ENCODE results near the gene REM1. TPM values are rescaled to one million over a fixed set of nuclear protein-coding genes. Genes with fewer than 3 reads are reported as not detected.

REM1 gene
- total and polyA plus RNA-seq, 10 donors = 0.79 to 8.1 (median 1.5) TPM

DNA sequence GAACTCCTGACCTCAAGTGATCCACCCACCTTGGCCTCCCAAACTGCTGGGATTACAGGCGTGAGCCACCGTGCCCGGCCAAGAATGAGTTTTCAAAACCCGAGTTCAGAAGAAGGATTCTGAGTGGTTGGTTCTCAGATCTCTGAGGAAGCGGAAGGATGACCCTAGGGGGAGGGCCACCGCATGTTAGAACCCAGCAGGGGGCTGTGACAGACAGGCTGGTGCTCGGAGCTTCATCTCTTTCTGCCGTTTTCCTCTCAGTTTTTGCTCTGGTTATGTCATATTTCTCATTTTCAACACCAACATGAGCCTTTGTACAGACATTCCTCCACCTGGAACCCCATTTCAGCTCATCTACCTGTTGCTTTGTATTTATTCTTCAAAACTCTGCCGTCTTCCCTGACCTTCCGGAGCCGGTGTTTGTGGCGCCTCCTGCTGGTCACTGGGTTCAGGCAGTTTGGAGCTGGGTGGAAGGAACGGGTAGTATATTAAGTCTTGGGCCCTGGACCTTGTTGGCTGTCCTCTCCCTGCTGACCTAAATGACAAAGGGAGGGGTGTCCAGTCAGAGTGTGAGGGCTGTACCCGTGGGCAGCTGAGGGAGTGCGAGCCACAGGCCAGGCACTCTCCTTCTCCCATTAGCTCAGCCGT lies 35.0 kb upstream of the REM1 start, which contains the start of gene DEFB123:
Gene DEFB123, plus strand, starts transcription at position 621 of the 648 bp plus-strand sequence. CDS start 67 bp downstream, outside the sequence.
- no peak for DNase-seq
- Histone ChIP-seq H3K27me3 (replicated peaks in 1 of 7) (peaks cover 0 to 31% (median 0%) of the 10 kb centered on the region in 7 donors), H3K36me3 (no peaks in the 10 kb centered on the region), H3K27ac (no peak within 1 kb of the TSS), H3K4me3 (no peak within 1 kb of the TSS), H3K9me3 (no peaks in the 10 kb centered on the region), H3K4me1 (no peaks in the 10 kb centered on the region)
- TF ChIP-seq POLR2AphosphoS5 (IDR thresholded peaks at IDR 0.05) = no peak
- TF ChIP-seq, protein P1, sequence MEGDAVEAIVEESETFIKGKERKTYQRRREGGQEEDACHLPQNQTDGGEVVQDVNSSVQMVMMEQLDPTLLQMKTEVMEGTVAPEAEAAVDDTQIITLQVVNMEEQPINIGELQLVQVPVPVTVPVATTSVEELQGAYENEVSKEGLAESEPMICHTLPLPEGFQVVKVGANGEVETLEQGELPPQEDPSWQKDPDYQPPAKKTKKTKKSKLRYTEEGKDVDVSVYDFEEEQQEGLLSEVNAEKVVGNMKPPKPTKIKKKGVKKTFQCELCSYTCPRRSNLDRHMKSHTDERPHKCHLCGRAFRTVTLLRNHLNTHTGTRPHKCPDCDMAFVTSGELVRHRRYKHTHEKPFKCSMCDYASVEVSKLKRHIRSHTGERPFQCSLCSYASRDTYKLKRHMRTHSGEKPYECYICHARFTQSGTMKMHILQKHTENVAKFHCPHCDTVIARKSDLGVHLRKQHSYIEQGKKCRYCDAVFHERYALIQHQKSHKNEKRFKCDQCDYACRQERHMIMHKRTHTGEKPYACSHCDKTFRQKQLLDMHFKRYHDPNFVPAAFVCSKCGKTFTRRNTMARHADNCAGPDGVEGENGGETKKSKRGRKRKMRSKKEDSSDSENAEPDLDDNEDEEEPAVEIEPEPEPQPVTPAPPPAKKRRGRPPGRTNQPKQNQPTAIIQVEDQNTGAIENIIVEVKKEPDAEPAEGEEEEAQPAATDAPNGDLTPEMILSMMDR (IDR thresholded peaks at IDR 0.05 in 8 of 11, conservative IDR thresholded peaks at IDR 0.05 in 3 of 11) = no peak
- TF ChIP-seq POLR2A (IDR thresholded peaks at IDR 0.05) = no peak
- intact Hi-C loops (cut with DNase I; ENCODE audit: low total_unique reads) = no loop called here
- 79 to 82% (median 81%) methylated on average over 16 of the region's 16 CpGs for WGBS, 5 donors

DNA sequence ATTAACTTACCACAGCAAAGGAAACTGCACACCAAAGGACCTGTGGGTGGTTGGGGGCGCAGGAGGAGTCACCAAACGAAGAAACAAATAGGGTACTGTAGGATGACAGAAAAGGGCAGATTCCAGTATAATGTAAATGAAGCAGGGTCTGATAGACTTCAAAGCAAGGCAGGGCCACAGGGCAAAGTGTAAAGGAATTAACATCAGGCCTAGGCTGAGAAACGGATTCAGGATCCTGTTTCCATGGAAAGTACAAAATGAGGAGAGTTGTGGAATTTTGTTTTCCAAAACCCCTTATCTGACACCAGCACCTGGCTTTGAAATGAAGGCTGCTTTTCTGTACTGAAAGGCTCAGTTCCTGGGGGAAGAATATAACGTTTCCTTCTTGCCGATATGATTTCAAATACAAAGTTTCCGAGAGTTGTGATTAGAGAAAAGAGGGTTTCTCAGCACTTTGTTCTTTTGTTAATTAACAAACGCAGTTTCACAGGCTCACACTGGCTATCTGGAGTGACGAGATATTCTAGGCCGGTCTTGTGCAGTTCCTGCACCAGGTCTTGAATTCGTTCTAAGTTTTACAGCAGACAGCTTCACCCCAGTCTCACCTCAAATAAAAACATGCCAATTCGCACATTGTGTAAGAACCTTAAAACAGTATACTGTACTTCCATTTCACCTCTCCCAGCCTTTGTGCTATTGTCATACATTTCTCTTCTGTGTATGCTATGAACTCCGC lies 28.8 kb upstream of the REM1 start:
- 72 to 78% (median 74%) methylated on average over 12 of the region's 12 CpGs for WGBS, 5 donors
- Histone ChIP-seq H3K4me1 (no peaks in the 10 kb centered on the region), H3K27ac (no peak overlapping the region)

DNA sequence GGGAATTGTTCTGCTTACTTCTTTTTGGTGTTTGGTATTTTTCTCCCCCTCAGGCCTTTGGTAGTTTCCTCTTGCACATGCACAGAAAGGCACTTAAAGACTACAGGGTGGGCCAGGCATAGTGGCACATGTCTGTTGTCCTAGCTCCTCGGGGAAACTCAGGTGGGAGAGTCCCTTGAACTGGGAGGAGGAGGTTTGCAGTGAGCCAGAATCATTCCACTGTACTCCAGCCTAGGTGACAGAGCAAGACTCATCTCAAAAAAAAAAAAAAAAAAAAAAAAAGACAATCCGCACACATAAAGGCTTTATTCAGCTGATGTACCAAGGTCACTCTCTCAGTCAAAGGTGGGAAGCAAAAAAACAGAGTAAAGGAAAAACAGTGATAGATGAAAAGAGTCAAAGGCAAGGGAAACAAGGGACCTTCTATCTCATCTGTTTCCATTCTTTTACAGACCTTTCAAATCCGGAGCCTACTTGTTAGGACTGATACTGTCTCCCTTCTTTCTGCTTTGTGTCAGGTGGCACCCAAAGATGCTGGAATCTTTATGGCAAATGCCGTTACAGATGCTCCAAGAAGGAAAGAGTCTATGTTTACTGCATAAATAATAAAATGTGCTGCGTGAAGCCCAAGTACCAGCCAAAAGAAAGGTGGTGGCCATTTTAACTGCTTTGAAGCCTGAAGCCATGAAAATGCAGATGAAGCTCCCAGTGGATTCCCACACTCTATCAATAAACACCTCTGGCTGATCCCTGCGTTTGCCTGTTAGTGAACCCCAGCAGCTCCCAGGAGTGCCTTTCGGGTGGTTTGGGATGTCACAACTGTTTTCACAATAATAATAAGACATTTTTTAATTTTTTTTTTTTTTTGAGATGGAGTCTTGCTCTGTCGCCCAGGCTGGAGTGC lies 25.3 kb upstream of the REM1 start:
- Histone ChIP-seq H3K9me3 (no peaks in the 10 kb centered on the region), H3K27me3 (replicated peaks in 1 of 7) (peaks cover 0 to 8% (median 0%) of the 10 kb centered on the region in 7 donors), H3K36me3 (no peaks in the 10 kb centered on the region), H3K4me1 (no peaks in the 10 kb centered on the region), H3K27ac (no peak overlapping the region), H3K4me3 (no peak overlapping the region)
- DNase-seq = no peak
- TF ChIP-seq POLR2AphosphoS5 (IDR thresholded peaks at IDR 0.05) (no peak), POLR2A (IDR thresholded peaks at IDR 0.05) (no peak)
- TF ChIP-seq, protein P1 (IDR thresholded peaks at IDR 0.05 in 8 of 11, conservative IDR thresholded peaks at IDR 0.05 in 3 of 11) = no peak
- 69 to 82% (median 71%) methylated on average over 8 of the region's 8 CpGs for WGBS, 5 donors
- intact Hi-C loops (cut with DNase I; ENCODE audit: low total_unique reads) = no loop called here

More for the DNA sequence above, 28.8 kb upstream of the REM1 start:
- no peak for TF ChIP-seq POLR2A (IDR thresholded peaks at IDR 0.05)
- TF ChIP-seq, protein P1 (IDR thresholded peaks at IDR 0.05 in 8 of 11, conservative IDR thresholded peaks at IDR 0.05 in 3 of 11) = no peak
- intact Hi-C loops (cut with DNase I; ENCODE audit: low total_unique reads) = no loop called here
- H3K4me3 ChIP-seq = no peak overlapping the region
- no peak for DNase-seq
- no peaks in the 10 kb centered on the region for H3K36me3 ChIP-seq
- no peaks in the 10 kb centered on the region for H3K9me3 ChIP-seq
- peaks cover 0 to 14% (median 0%) of the 10 kb centered on the region in 7 donors for H3K27me3 ChIP-seq (replicated peaks in 1 of 7)
